ENCODE results near the gene OCSTAMP. TPM values are rescaled to one million over a fixed set of nuclear protein-coding genes. Genes with fewer than 3 reads are reported as not detected.

OCSTAMP gene
- total RNA-seq, 1 experiment from 2014 or later, result not detected

DNA sequence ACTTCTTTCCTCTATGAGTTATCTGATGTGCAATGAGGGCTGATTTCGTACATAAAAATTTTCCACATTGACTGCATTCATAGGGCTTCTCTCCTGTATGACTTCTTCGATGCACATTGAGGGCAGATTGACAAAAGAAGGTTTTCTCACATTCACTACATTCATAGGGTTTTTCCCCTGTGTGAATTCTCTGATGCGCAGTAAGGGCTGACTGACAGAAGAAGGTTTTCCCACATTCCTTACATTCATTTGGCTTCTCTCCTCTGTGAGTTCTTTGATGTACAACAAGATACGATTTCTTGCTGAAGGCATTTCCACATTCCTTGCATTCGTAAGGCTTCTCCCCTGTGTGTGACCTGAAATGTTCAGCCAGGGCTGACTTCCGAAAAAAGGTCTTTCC, 48.5 kb downstream of the OCSTAMP start:
- no peaks in the 10 kb centered on the region for H3K79me2 ChIP-seq (ENCODE audit: low read length)
- H3K9ac ChIP-seq (ENCODE audit: low read length), result no peak overlapping the region
- no peaks in the 10 kb centered on the region for H3K4me1 ChIP-seq (ENCODE audit: low read length)
- H3K36me3 ChIP-seq (ENCODE audit: insufficient read depth, low read length), result no peaks in the 10 kb centered on the region
- H2AFZ ChIP-seq (ENCODE audit: low read length), result no peak overlapping the region
- peaks cover 33% of the 10 kb centered on the region for H3K9me3 ChIP-seq (ENCODE audit: low read length)
- DNase-seq, result no peak
- no peaks in the 10 kb centered on the region; the same call in 1 of the 2 replicates for H3K27me3 ChIP-seq (ENCODE audit: low read length)
- H3K9me2 ChIP-seq (replicated peaks; ENCODE audit: insufficient read depth, low read length), result no peaks in the 10 kb centered on the region
- H3K4me3 ChIP-seq (ENCODE audit: low read length), result no peak overlapping the region
- no peaks in the 10 kb centered on the region for H4K20me1 ChIP-seq (ENCODE audit: insufficient read depth, low read depth, low read length)
- no peak overlapping the region for H3K27ac ChIP-seq (ENCODE audit: low read length)
- no peak overlapping the region for H3K4me2 ChIP-seq (ENCODE audit: low read depth, low read length, poor library complexity, severe bottlenecking)

- H3K9me3 ChIP-seq (ENCODE audit: low read length), result peaks cover 33% of the 10 kb centered on the region
- H2AFZ ChIP-seq (ENCODE audit: low read length), result no peak overlapping the region
- no peaks in the 10 kb centered on the region for H3K4me1 ChIP-seq (ENCODE audit: low read length)
- H3K27me3 ChIP-seq (ENCODE audit: low read length), result no peaks in the 10 kb centered on the region; the same call in 1 of the 2 replicates
- no peak overlapping the region for H3K4me3 ChIP-seq (ENCODE audit: low read length)
- no peaks in the 10 kb centered on the region for H3K9me2 ChIP-seq (replicated peaks; ENCODE audit: insufficient read depth, low read length)
- H3K27ac ChIP-seq (ENCODE audit: low read length), result no peak overlapping the region
- H3K36me3 ChIP-seq (ENCODE audit: insufficient read depth, low read length), result no peaks in the 10 kb centered on the region
- no peaks in the 10 kb centered on the region for H3K79me2 ChIP-seq (ENCODE audit: low read length)
- no peak for DNase-seq
- H3K9ac ChIP-seq (ENCODE audit: low read length), result no peak overlapping the region
- no peaks in the 10 kb centered on the region for H4K20me1 ChIP-seq (ENCODE audit: insufficient read depth, low read depth, low read length)
- no peak overlapping the region for H3K4me2 ChIP-seq (ENCODE audit: low read depth, low read length, poor library complexity, severe bottlenecking)
Observed at GRCh38 chr20:46501337-46501942, 49.0 kb downstream of the OCSTAMP start.

DNA sequence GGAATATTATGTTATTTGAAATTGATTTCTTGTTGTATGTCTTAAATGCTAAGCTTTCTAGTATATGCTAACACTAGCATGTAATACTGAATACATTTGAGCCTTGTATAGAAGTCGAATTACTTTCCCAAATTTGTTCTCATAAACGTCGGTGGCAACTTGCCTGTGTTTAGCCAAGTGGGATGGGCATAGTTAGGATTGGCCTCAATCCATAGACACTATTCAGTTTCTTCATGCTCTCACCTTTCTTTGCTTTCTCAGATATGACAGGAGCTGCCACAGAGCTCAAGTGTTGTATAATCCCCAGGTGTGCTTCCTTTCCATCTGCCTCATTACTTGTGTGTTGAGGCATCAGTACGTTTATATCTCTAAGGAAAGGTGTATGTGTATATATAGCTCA, 56.4 kb downstream of the OCSTAMP start:
- H4K20me1 ChIP-seq (ENCODE audit: insufficient read depth, low read depth, low read length), result no peaks in the 10 kb centered on the region
- H3K4me2 ChIP-seq (ENCODE audit: low read depth, low read length, poor library complexity, severe bottlenecking), result no peak overlapping the region
- H3K79me2 ChIP-seq (ENCODE audit: low read length), result no peaks in the 10 kb centered on the region
- H3K4me1 ChIP-seq (ENCODE audit: low read length), result no peaks in the 10 kb centered on the region
- no peaks in the 10 kb centered on the region for H3K9me2 ChIP-seq (replicated peaks; ENCODE audit: insufficient read depth, low read length)
- H3K9ac ChIP-seq (ENCODE audit: low read length), result no peak overlapping the region
- H3K36me3 ChIP-seq (ENCODE audit: insufficient read depth, low read length), result no peaks in the 10 kb centered on the region
- no peak overlapping the region for H3K4me3 ChIP-seq (ENCODE audit: low read length)
- DNase-seq, result no peak
- no peaks in the 10 kb centered on the region for H3K27me3 ChIP-seq (ENCODE audit: low read length)
- H2AFZ ChIP-seq (ENCODE audit: low read length), result no peak overlapping the region
- no peaks in the 10 kb centered on the region for H3K9me3 ChIP-seq (ENCODE audit: low read length)
- H3K27ac ChIP-seq (ENCODE audit: low read length), result no peak overlapping the region

DNA sequence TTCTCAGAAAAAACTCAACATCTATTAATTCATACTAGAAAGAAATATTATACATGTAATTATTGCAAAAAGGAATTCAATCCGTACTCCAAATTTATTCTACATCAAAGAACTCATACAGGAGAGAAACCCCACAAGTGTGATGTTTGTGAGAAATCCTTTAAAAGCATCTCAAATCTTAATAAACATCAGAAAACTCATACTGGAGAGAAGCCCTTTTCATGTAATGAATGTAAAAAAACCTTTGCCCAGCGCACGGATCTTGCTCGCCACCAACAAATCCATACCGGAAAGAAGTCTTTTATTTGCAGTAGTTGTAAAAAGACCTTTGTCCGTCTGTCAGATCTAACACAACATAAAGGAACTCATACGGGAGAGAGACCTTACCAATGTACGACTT, 59.1 kb downstream of the OCSTAMP start:
- H3K4me3 ChIP-seq (ENCODE audit: low read length), result no peak overlapping the region

More for the DNA sequence above, 59.1 kb downstream of the OCSTAMP start:
- H3K27ac ChIP-seq (ENCODE audit: low read length), result no peak overlapping the region
- no peak overlapping the region for H3K4me2 ChIP-seq (ENCODE audit: low read depth, low read length, poor library complexity, severe bottlenecking)
- peaks cover 7% of the 10 kb centered on the region for H3K4me1 ChIP-seq (ENCODE audit: low read length)
- no peaks in the 10 kb centered on the region for H4K20me1 ChIP-seq (ENCODE audit: insufficient read depth, low read depth, low read length)
- H3K36me3 ChIP-seq (ENCODE audit: insufficient read depth, low read length), result no peaks in the 10 kb centered on the region
- H3K27me3 ChIP-seq (ENCODE audit: low read length), result no peaks in the 10 kb centered on the region
- H3K9ac ChIP-seq (ENCODE audit: low read length), result no peak overlapping the region
- no peaks in the 10 kb centered on the region for H3K9me3 ChIP-seq (ENCODE audit: low read length)
- no peaks in the 10 kb centered on the region for H3K9me2 ChIP-seq (replicated peaks; ENCODE audit: insufficient read depth, low read length)
- H3K79me2 ChIP-seq (ENCODE audit: low read length), result no peaks in the 10 kb centered on the region
- no peak for DNase-seq
- no peak overlapping the region for H2AFZ ChIP-seq (ENCODE audit: low read length)

Other genes starting within 250 kb of the OCSTAMP start
- gene CDH22, start 242.2 kb downstream of the OCSTAMP start, total RNA-seq (2014; rRNA removed; shearing (Covaris generic); ENCODE audit: low replicate concordance), result 5.5 and 6.4 TPM in 2 replicates
- 68.1 and 91.4 TPM in 2 replicates for gene ELMO2, start 144.0 kb downstream of the OCSTAMP start, total RNA-seq (2014; rRNA removed; shearing (Covaris generic); ENCODE audit: low replicate concordance)
- gene ZNF334, start 37.1 kb downstream of the OCSTAMP start, total RNA-seq (2014; rRNA removed; shearing (Covaris generic); ENCODE audit: low replicate concordance), result not detected in 2 replicates
- gene SLC13A3, start 100.8 kb upstream of the OCSTAMP start, total RNA-seq (2014; rRNA removed; shearing (Covaris generic); ENCODE audit: low replicate concordance), result not detected in 2 replicates
- gene TP53RK, start 138.8 kb upstream of the OCSTAMP start, total RNA-seq (2014; rRNA removed; shearing (Covaris generic); ENCODE audit: low replicate concordance), result 22.9 and 24.9 TPM in 2 replicates
- not detected in 2 replicates for gene SLC2A10, start 159.0 kb upstream of the OCSTAMP start, total RNA-seq (2014; rRNA removed; shearing (Covaris generic); ENCODE audit: low replicate concordance)

Measured in Karpas-422 (cell line).